ENCODE data around the gene BEX5.
A peak's percentile ranks its signal among the peaks of the same experiment; 100 is the strongest.
"Not testable (repeated sequence)": the region's sequence is repeated elsewhere in the genome, so short reads cannot be mapped to it uniquely, and the experiment has no call there.

Gene BEX5

DNA sequence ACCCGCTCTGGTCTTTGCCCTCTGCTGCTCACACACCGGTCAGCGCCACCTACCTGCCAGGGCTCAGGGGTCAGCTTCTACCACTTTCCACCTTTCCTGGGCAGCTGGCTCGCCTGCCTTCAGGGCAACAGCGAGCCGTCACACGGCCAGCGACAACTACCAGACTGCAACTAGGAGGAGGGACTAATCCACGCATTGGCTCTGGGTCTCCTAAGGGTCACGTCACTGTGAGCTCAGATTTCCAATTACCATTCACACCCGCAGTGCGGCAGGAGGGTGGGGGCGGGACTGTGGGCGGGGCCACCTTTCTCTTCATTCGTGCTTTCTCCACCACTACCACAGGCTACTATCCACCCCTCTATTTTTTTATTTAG, at the start of gene BEX5:
TSS of gene BEX5 (minus strand) at position 172 of the 374 bp plus-strand sequence. CDS start 1,712 bp downstream, outside the sequence.
- peak; percentile 15 for DNase-seq (ENCODE audit: low read depth)

DNA sequence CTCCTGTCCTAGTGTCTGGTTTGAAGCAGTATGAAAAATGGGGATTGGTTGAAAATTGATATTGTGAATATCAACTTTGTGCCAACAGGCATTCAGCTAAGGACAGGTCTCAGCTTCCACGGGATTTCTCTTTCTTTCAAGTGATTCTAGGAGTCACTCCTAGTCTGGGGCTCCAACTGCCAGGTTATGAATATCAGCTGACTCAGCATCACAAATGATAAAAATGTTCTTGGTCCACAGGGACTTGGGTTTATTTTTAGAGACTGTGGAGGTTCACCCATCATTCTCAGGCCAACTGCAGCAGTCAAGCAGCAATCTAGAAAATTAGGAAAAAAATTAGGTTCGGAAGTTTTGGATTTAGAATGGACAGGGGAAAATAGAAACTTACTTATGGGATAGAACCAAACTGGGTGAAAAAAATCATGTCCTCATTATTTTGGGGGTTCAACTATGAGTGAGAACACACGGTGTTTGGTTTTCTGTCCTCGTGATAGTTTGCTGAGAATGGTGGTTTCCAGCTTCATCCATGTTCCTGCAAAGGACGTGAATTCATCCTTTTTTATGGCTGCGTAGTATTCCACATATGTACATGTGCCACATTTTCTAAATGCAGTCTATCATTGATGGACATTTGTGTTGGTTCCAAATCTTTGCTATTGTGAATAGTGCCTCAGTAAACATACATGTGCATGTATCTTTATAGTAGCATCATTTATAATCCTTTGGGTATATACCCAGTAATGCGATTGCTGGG, 30.4 kb upstream of the BEX5 start:
- DNase-seq (ENCODE audit: low read depth) = no peak

DNA sequence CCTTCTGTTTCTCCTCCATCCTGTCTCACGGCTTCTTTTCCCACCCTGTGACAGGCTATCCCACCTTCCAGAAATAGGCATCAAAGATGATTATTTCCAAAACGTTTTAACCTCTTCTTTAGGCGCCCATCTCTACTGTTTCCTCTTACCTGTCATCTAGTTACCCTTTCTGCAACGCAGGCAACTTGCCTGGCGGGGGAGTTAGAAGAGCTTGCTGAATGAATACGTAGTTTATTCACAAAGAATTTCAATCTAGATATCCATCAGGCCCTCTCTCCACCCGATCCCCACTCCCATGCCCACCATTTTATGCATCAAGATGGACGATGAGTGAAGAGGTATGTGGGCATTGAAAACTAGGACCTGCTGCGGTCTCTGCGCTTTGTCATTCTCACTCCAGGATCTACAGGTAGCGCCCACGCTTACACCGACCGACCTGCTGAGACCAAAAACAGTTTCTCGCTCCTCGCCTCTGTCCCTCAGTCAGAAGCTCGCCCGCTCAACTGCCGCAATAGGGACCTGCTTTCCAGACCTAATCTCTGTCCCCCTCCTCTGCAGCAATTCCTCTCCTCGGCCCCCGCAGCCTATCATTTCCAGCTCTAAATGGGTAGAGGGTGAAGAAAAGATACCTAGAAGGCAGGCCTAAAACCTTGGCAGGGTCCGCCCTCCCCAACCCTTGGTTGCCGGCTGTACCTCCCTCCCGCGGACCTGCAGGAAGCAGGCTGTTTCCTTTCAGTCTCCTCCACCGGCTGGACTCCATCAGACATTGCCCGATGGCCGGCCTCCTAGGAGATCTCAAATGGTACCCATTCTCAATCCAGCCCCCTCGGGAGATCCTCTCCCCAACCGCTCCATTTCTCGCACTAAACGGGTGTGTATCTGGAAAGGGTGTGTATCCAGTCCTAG, 624 bp downstream of the BEX5 start:
- DNase-seq (ENCODE audit: low read depth) = no peak

DNA sequence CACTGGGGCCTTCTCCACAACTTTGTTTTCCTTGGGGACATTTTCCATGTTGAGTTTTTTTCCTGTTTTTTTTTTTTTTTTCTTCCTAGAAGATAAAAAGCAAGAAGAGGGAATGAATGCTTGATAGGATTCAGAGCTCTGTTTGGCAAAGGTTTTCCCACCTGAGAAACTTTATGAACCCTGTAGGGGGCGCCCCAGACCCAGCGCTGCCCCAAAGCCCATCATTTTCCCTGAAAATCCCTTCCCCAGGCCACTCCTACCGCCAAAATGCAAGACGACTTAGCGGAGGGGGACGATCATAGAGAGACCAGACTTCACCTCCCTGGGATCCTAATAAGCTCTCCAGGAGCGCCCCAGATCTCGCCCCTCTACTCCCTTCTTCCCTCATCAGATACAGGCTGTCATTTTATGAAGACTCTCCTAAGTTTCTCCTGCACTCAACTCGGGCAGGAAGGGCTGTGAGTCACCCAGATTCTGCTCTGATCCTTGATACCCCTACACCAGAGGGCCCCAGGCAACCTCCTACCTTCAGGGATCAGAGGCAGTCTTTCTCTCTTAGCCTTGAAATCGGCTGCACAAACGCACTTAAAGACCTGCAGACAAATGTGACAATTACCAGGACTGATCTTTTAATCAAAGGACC, 1.4 kb downstream of the BEX5 start:
- DNase-seq (ENCODE audit: low read depth) = peak; percentile 4

DNA sequence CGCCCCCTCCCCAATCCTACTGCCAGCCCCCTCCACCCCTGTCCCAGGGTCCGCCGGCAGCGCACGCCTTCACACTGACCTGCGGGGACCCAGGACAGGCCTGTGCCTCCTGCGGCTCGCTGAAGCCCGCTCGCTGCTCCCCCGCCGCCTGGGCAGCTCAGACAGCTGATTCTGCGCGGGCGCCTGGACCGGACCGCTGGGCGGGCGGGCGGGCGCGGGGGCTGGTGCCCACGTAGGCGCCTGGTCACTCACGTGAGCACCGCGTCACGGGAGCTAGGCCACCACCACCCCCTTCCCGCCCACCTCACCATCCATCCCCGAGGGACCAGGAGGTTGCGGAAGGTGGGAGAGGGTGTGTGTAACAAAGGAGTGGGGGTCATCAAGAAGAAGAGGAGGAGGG, 13.5 kb downstream of the BEX5 start, which contains the start of gene TCEAL6:
TSS of gene TCEAL6 (minus strand) at position 208 of the 400 bp plus-strand sequence.
- not testable (repeated sequence) for DNase-seq (ENCODE audit: low read depth)

DNA sequence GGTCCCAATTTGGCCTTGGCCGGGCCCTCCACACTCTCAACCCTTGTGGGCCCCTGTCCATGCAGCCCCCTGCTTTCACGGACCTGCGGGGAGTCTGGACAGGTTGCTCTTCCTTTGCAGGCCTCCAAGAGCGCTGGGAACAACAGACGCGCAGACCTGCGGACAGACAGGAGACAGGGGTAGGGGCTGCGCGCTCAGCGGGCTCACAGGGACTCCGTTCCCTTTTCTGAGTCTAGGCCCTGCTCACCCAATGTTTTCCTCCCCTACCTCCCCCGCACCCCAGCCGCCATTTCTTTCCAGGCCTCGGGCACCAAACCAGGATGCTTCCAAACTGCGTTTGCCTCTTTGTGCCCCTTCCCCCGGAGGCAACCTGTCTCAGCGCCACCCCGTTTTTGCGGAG, 14.1 kb downstream of the BEX5 start:
- DNase-seq (ENCODE audit: low read depth) = not testable (repeated sequence)

DNA sequence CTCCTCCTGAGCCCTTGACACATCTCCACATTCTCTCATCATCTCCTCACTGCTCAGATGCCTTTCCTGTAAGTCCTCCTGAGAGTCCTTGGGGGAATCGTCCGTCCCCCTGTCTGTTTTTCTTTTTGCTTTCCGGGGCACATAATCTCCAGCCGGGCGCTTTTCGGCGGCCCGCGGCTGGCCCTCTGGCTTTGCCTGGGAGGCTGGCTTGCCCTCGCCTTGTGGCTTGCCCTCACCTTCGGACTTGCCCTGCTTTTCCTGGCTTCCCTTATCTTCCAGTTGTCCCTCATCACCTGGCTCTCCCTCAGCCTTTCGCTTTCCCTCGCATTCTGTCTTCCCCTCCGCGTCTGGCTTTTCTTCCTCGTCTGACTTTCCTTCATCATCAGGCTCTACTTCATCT, 14.9 kb downstream of the BEX5 start:
- not testable (repeated sequence) for DNase-seq (ENCODE audit: low read depth)

DNA sequence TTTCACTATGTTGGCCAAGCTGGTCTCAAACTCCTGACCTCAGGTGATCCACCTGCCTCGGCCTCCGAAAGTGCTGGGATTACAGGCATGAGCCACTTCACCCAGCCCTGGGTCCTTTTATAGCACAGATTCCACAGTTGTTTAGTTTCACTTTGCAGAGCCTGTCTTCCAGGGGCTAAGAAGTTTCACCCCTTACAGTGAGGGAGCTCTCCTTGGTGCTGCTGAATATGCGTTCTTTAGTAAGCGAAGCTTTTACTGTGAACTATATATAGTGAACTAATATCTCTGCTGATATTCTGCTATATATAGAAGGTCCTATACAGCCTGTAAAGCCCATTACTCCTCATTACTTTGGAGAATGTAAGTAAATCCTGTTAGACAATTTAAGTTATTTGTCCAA, 17.7 kb downstream of the BEX5 start:
- no peak for DNase-seq (ENCODE audit: low read depth)

GRCh38 chrX:102129473-102129872, 26.3 kb downstream of the BEX5 start:
- DNase-seq (ENCODE audit: low read depth) = peak; percentile 17

DNA sequence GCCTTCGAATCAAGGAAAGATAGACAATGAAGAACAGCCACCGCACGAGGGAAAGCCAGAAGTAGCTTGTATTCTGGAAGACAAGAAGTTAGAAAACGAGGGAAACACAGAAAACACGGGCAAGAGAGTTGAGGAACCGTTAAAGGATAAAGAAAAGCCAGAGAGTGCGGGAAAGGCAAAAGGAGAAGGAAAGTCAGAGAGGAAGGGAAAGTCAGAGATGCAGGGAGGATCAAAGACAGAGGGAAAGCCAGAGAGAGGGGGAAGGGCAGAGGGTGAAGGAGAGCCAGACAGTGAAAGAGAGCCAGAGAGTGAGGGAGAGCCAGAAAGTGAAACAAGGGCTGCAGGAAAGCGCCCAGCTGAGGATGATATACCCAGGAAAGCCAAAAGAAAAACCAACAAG, 28.9 kb downstream of the BEX5 start:
- DNase-seq (ENCODE audit: low read depth) = no peak

GRCh38 chrX:102126080-102126818, 29.5 kb downstream of the BEX5 start:
- not testable (repeated sequence) for DNase-seq (ENCODE audit: low read depth)

GRCh38 chrX:102125436-102125835, 30.3 kb downstream of the BEX5 start, which contains the start of gene TCEAL2:
Gene TCEAL2 (plus strand): TSS chrX:102125679. CDS start chrX:102126831, 1,152 bp downstream.
- not testable (repeated sequence) for DNase-seq (ENCODE audit: low read depth)

GRCh38 chrX:102125014-102125413, 30.8 kb downstream of the BEX5 start:
- not testable (repeated sequence) for DNase-seq (ENCODE audit: low read depth)

DNA sequence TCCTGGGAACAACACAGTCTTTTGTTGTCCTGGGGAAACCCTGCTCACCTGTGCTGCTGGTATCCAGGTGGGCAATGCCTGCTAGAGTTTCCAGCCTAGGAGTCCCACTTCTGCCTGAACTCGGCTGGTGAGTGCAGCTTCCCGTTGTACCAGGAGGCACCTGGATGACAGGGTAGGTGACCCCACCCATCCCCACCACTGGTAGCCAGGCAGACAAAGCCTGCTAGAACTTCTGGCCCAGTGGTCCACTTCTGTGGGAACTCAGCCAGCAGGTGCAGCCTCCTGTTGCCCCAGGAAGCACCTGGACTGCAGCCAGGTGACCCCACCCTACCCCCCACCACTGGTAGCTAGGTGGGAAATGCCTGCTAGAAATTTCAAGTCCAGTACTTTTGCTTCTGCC, 40.0 kb downstream of the BEX5 start:
- DNase-seq (ENCODE audit: low read depth) = no peak

DNA sequence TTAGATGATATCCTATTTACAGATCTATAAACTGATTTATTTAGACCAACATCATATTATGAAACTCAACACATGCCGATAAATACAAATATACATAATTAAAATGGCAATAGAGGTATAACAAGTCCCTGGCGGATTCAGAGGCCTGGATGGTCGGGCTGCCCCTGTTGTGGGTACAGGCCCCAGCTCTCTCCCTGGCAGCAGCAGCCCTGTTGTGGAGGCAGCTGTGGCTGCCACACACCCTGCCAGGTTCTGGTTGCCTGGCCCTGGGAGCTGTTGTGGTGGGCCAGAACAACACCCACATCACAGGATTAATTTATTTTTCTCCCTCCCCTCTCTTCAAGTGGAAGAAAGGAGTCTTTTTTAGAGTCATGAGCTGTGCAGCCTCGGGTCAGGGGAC, 42.4 kb downstream of the BEX5 start:
- no peak for DNase-seq (ENCODE audit: low read depth)
